GM21737 (cell line): Measurements from ENCODE around the gene LTBP3.

Source experiments
- ATAC-seq: cut with Tn5 transposase; IDR thresholded peaks from one replicate; pipeline ENCODE4 v1.9.1; 2021; ENCODE audit warnings: mild to moderate bottlenecking, moderate library complexity; ENCODE audit not compliant: unreplicated experiment

LTBP3 gene

GRCh38 chr11:65555693-65556231 is 2.4 kb downstream of the LTBP3 start:
- no peak for ATAC-seq

DNA sequence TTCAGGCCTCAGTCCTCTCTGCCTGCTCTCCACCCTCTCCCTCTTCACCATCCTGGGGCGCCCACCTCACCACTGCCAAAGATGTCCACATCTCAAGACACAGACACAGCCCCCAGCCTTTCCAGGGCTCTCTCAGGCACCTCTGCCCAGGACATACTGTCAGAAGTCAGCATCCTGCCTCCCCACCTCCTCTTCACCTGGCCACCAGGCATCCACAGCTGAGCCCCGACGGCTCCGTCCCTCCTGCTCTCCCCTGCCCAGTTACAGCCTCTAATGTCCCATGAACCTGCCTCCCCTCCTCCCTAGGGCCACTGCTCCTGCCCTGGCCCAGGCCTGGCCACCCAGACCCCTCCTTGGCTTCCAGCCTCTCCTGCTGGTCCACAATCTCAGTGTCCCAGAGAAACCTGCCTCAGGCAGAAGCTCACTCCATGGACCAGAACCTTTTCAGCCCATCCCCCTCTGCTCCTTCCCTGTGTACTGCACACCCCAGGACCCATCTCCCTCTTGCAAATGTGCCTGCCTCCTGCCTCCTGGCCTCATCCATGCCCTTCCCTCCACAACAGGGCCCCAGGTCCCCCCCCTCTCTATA is 3.2 kb downstream of the LTBP3 start:
- no peak for ATAC-seq

GRCh38 chr11:65554057-65554818 is 3.9 kb downstream of the LTBP3 start:
- ATAC-seq: no peak

GRCh38 chr11:65553301-65554001 is 4.7 kb downstream of the LTBP3 start:
- no peak for ATAC-seq

DNA sequence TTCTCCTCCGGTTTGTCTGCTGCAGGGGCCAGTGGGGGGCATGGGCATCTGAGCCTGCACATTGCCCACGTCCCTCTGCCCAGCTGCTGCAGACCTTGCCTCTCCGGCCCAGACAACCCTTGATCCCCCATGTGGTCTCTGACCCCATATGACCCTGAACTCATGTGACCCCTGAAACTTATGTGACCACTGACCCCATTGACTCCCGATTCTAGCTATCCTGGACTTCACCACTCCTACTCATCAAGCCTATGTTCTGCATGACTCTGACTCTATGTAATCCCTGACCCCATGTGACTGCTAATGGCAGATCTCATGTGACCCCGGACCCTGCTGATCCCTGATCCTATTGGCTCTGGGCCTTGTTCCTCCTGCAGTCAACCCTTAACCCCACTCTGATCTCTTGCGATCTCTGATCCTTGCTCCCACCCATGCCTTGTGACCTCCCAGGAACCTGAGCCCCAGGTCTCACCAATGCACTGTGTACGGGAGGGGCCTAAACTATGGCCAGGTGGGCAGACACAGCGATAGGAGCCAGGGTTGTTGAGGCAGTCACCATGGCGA is 5.7 kb downstream of the LTBP3 start:
- ATAC-seq: no peak

DNA sequence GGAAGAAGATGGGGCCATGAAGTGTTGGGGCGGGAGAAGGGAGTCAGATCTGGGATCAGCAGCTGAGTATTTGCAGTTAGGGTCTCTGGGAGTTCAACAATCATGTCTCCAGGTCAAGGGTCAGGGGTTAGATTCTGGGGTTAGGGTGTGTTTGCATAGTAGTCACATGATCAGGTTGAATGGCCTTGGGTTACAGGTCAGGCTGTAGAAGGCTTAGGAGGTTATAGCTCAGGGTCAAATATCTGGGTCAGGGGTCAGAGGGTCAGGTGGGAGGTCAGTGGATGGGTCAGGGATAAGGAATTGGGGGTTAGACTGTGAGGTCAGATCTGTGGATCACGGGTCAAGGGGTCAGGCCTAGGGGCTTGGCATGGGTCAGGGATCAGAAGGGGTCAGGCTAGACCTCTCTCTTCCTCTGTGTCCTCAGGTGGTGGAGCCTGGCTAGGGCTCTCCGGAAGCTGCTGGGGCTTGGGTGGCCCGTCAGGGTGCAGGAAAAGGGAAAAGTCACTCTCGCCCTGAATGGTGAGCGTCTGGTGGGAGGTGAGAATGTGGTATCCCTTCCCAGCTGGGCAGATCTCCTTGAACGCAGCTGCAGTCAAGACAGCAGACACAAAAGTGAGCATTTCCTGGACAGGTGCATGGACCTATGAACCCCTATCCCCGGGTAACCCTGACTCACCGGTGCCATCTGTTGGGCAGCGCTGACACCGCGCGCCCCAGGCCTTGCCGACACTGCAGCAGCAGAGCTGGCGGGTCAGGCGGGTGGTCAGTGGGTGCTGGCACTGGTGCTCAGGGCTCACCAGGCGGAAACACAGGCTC is 6.4 kb downstream of the LTBP3 start:
- peak; percentile 49 for ATAC-seq

DNA sequence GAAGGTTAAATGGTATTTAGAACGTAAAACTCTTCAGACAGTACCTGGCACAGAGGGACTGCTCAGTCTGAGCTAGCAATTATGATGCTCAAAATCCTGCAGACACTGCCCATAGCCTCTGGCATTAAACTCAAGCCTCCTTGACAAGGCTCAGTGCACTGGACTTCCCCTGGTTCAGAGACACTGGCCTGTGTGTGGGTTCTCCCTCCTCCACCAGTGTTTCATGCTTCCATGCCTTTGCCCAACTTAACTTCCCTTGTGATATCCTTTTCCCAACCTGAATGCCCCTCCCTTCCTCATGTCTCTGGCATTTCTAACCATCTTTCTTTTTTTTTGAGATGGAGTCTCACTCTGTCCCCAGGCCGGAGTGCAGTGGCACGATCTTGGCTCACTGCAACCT is 9.1 kb downstream of the LTBP3 start:
- ATAC-seq: no peak

GRCh38 chr11:65548395-65548794 is 9.8 kb downstream of the LTBP3 start:
- ATAC-seq: no peak

GRCh38 chr11:65547446-65548125 is 10.6 kb downstream of the LTBP3 start:
- ATAC-seq: no peak

- peak; percentile 57 for ATAC-seq
These were observed 11.8 kb downstream of the LTBP3 start for GRCh38 chr11:65546217-65546958.

- no peak for ATAC-seq
These were observed 12.3 kb downstream of the LTBP3 start for GRCh38 chr11:65545853-65546216.

- ATAC-seq: no peak
These were observed 15.3 kb downstream of the LTBP3 start for GRCh38 chr11:65542738-65543390.

GRCh38 chr11:65541093-65541982 is 16.8 kb downstream of the LTBP3 start:
- no peak for ATAC-seq

DNA sequence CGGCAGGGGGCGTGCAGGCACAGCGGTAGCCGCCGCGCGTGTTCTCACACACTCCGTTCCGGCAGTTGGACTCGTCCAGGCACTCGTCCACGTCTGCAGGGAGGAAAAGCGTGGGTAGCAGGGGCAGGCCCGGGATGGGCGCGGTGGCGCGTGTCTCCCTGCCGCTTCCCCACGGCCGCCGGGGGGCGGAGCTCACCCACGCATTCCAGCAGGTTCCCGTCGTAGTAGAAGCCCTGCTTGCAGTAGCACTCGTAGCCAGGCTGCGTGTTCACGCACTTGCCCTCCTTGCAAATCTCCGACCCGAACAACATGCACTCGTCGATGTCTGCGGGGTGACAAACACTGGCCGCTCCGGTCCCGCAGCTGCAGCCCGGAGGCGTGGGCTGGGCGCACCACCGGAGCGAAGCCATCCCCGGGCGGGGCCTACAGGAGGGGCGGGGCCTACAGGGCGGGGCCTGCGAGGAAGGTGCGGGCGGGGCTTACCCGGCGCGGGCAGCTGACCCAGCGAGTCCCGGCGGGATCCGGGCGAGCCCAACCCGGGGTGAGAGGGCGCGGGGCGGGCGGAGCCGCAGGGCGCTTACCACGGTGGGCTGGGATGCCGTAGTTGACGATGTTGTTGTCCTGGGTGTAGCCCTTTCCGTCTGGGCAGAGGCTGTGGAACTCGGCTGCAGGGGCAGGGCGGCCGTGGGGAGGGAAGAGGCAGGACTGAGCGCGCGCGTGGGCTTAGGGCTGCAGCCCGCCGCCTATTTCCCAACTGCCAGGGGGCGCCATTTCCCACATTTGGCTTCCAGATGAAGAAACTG is 17.7 kb downstream of the LTBP3 start:
- peak; percentile 63 for ATAC-seq

GRCh38 chr11:65539744-65540289 is 18.3 kb downstream of the LTBP3 start:
- peak; percentile 41 for ATAC-seq

DNA sequence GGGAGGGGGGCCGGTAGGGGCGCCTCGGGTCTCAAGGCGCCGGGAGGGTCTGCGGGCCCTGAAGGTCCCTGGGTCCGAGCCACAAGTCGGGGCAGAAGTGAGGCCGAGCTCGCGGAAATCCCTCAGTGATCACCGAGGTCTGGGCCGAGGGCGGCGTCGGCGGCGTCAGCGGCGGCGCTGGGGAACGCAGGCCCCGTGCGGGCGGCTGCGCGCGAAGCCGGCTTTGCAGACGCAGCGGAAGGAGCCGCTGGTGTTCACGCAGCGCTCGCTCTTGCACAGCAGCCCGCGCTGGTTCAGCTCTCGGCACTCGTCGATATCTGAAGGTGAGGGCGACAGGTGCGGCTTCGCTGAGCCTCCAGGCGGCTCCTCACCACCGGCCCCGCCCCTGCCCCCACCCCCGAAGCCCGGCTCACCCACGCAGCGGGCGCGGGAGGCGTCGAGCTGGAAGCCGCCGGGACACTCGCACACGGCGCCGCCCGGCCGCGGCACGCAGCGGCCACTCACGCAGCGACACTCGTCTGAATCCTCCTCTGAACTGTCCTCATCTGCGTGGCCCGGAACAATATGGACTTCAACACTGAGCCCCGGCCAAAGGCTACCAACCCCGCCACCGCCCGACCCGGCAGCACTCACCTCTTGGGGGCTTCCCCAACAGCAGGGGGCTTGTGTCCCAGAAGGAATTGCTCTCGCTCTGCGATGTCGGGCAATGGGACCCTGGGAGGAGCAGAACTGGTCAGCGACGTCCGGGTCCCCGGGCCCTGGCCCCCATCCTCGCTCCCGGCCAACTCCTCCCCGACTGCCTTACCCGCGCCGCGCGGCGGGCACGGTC is 19.0 kb downstream of the LTBP3 start:
- ATAC-seq: no peak
